Right atrium auricular region (tissue), 2 donors: ENCODE data around the gene MIDN. TPM values are rescaled to one million over a fixed set of nuclear protein-coding genes. Genes with fewer than 3 reads are reported as not detected.

Source experiments
- DNase-seq: peaks from one replicate; pipeline ENCODE4 v3.0.0-alpha.2; 2019; ENCODE audit warnings: low spot score
- H3K27ac ChIP-seq, 2 donors: fragments of 200-600 bp; sonication (generic); 1 replicate in 1 of 2; 2 replicates in 1 of 2; pipeline ENCODE4 v1.5.1; 2016 to 2019
- H3K27me3 ChIP-seq, 2 donors: fragments of 200-600 bp; sonication (generic); one replicate each; pipeline versions ENCODE4 v1.5.1 to v1.6.0; 2017 to 2019
- H3K36me3 ChIP-seq: fragments of 200-600 bp; sonication (generic); one replicate; pipeline ENCODE4 v1.5.1; 2016
- H3K4me1 ChIP-seq, 2 donors: fragments of 200-600 bp; sonication (generic); one replicate each; pipeline versions ENCODE4 v1.5.1 to v1.6.0; 2017 to 2019
- H3K4me3 ChIP-seq, 2 donors: fragments of 200-600 bp; sonication (generic); 1 replicate in 1 of 2; 2 replicates in 1 of 2; pipeline ENCODE4 v1.5.1; 2017 to 2019; ENCODE audit warnings: mild to moderate bottlenecking in 1 of 2, moderate library complexity in 1 of 2
- H3K9me3 ChIP-seq, 2 donors: fragments of 200-600 bp; sonication (generic); one replicate each; pipeline ENCODE4 v1.5.1; 2019
- CTCF ChIP-seq, 2 donors: fragments of 200-600 bp; sonication (generic); IDR thresholded peaks; one replicate each; pipeline ENCODE4 v1.5.1; 2019; ENCODE audit warnings: antibody characterized with exemption in 2 of 2
- total RNA-seq, 2 donors: library from RNA; depleted of rRNA; stranded (reverse); fragments of >200 nt; gene quantifications; one replicate each; pipeline ENCODE4 v1.1.0, GENCODE V29; 2016

The MIDN gene
- total RNA-seq, 2 donors from 2014 or later, result 42.1 to 42.2 TPM

GRCh38 chr19:1266129-1266915 is 17.9 kb downstream of the MIDN start:
- no peak for TF ChIP-seq CTCF (IDR thresholded peaks at IDR 0.05)
- H3K27me3 ChIP-seq, result no peaks in the 10 kb centered on the region
- peak overlapping the region; percentile 88 to 93 for H3K27ac ChIP-seq
- no peaks in the 10 kb centered on the region for H3K9me3 ChIP-seq
- DNase-seq, result peak; percentile 90
- H3K36me3 ChIP-seq, result peaks cover 9% of the 10 kb centered on the region
- peaks cover 0 to 73% of the 10 kb centered on the region in 2 donors for H3K4me1 ChIP-seq
- peak overlapping the region; percentile 40 to 59 for H3K4me3 ChIP-seq

- Histone ChIP-seq H3K9me3 (no peaks in the 10 kb centered on the region), H3K27me3 (no peaks in the 10 kb centered on the region), H3K27ac (peak overlapping the region; percentile 88 to 93), H3K4me1 (peaks cover 0 to 73% of the 10 kb centered on the region in 2 donors), H3K4me3 (peak overlapping the region; percentile 40 to 59), H3K36me3 (peaks cover 16% of the 10 kb centered on the region)
- DNase-seq, result no peak
- peak; percentile 96 to 99 for TF ChIP-seq CTCF (IDR thresholded peaks at IDR 0.05)
Measured at GRCh38 chr19:1266916-1267476, 18.6 kb downstream of the MIDN start.

- H3K27me3 ChIP-seq, result no peaks in the 10 kb centered on the region
- H3K27ac ChIP-seq, result peak overlapping the region; percentile 88 to 94
- peaks cover 0 to 73% of the 10 kb centered on the region in 2 donors for H3K4me1 ChIP-seq
- H3K4me3 ChIP-seq, result peak overlapping the region in 1 of 2 donors; percentile 59
- no peak for DNase-seq
- H3K36me3 ChIP-seq, result peaks cover 22% of the 10 kb centered on the region
- TF ChIP-seq CTCF (IDR thresholded peaks at IDR 0.05), result no peak
- no peaks in the 10 kb centered on the region for H3K9me3 ChIP-seq
Measured at GRCh38 chr19:1267477-1268225, 19.3 kb downstream of the MIDN start.

GRCh38 chr19:1268226-1269064 is 20.1 kb downstream of the MIDN start:
- no peak for DNase-seq
- H3K4me1 ChIP-seq, result peaks cover 0 to 79% of the 10 kb centered on the region in 2 donors

More at GRCh38 chr19:1268226-1269064, 20.1 kb downstream of the MIDN start:
- Histone ChIP-seq H3K27ac (peak overlapping the region; percentile 88 to 94), H3K27me3 (no peaks in the 10 kb centered on the region), H3K36me3 (peaks cover 30% of the 10 kb centered on the region), H3K9me3 (no peaks in the 10 kb centered on the region), H3K4me3 (peak overlapping the region in 1 of 2 donors; percentile 61)
- no peak for TF ChIP-seq CTCF (IDR thresholded peaks at IDR 0.05)
